Retinal pigment epithelial cell (primary cell): ENCODE data around the gene PCNP.
A peak's percentile ranks its signal among the peaks of the same experiment; 100 is the strongest.

Source experiments
- DNase-seq: peaks from one replicate; pipeline ENCODE4 v3.0.0-alpha.2; 2010; ENCODE audit warnings: low read depth
- H3K4me3 ChIP-seq: 2 replicates; pipeline ENCODE4 v1.5.1; 2011; ENCODE audit warnings: mild to moderate bottlenecking, low read length, control low read depth, moderate library complexity
- TF ChIP-seq, protein P1 (sequence below): conservative IDR thresholded peaks from 2 replicates; pipeline ENCODE4 v1.5.1; 2011; ENCODE audit warnings: low read depth, low read length, control low read depth, inconsistent platforms

Gene PCNP, protein sequence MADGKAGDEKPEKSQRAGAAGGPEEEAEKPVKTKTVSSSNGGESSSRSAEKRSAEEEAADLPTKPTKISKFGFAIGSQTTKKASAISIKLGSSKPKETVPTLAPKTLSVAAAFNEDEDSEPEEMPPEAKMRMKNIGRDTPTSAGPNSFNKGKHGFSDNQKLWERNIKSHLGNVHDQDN

DNA sequence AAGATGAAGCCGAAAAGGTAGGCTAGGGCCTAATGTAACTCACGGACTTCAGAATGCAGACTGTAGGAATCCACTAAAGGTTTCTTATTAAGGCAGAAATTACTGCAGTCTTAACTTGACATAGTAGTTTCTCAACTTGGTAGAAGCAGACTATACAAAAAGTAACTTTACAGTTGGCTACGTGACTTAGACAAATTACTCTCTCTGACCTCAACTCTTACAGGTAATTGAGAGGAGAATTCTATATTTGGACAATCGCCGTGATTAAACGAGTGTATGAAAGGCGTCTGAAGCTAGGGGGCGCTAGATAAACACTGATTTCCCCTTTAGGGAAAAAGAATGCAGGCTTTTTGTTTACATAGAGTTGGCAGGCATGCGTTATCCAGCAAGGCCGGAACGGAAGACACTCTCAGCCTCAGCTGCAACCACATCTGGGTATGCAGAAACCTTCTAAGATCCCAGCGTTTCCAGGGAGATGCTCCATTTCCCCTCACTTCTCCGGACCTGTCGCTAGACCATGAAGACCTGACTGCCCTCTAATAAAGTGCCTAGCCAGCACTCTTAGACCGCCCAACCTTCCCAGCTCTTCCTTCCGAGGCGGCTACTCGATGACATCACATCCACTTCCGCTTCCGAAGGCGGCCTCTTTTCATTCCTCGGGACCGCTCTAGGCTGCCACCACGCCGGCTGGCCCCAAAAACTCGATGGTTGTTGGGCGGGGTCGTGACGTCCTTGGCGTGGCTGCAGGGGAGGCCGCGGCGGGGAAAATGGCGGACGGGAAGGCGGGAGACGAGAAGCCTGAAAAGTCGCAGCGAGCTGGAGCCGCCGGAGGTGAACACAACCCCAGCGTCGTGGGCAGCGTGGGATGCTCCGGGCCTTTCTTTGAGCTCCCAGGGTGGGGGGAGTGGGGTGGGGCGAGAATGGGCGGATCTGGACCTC, at the start of gene PCNP:
Gene PCNP (plus strand): TSS at position 732 of the 939 bp plus-strand sequence. CDS start 36 bp downstream, at position 768.
- H3K4me3 ChIP-seq, result peak within 1 kb of the TSS; percentile 94
- TF ChIP-seq, protein P1, sequence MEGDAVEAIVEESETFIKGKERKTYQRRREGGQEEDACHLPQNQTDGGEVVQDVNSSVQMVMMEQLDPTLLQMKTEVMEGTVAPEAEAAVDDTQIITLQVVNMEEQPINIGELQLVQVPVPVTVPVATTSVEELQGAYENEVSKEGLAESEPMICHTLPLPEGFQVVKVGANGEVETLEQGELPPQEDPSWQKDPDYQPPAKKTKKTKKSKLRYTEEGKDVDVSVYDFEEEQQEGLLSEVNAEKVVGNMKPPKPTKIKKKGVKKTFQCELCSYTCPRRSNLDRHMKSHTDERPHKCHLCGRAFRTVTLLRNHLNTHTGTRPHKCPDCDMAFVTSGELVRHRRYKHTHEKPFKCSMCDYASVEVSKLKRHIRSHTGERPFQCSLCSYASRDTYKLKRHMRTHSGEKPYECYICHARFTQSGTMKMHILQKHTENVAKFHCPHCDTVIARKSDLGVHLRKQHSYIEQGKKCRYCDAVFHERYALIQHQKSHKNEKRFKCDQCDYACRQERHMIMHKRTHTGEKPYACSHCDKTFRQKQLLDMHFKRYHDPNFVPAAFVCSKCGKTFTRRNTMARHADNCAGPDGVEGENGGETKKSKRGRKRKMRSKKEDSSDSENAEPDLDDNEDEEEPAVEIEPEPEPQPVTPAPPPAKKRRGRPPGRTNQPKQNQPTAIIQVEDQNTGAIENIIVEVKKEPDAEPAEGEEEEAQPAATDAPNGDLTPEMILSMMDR, result peak; percentile 86
- peak; percentile 95 for DNase-seq

DNA sequence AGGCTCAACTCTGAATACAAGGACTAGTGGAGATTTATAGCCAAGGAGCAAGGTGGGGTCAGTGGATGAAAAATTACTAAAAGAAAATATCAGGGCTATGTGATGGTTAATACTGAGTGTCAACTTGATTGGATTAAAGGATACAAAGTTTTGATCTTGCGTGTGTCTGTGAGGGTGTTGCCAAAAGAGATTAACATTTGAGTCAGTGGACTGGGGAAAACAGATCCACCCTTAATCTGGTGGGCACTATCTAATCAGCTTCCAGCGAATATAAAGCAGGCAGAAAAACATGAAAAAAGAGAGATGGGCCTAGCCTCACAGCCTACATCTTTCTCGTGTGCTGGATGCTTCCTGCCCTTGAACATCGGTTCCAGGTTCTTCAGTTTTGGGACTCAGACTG, 46.5 kb upstream of the PCNP start:
- DNase-seq, result no peak
- no peak overlapping the region for H3K4me3 ChIP-seq
- TF ChIP-seq, protein P1, result no peak

DNA sequence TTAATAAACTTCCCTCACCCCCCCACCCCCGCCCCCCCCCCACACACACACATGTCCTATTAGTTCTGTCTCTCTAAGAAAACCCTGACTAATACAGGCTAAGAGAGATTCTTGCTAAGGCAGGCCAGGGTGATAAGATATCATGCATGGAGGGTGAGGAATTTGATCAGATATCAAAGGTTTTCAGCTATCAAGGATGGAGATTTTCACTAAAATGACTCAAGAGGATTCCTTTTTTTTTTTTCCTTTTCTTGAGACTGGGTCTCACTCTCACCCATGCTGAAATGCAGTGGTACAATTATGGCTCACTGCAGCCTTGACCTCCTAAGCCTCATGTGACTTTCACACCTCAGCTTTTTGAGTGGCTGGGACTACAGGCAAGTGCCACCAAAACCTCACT, 46.1 kb upstream of the PCNP start:
- TF ChIP-seq, protein P1, result no peak
- no peak for DNase-seq
- H3K4me3 ChIP-seq, result no peak overlapping the region

DNA sequence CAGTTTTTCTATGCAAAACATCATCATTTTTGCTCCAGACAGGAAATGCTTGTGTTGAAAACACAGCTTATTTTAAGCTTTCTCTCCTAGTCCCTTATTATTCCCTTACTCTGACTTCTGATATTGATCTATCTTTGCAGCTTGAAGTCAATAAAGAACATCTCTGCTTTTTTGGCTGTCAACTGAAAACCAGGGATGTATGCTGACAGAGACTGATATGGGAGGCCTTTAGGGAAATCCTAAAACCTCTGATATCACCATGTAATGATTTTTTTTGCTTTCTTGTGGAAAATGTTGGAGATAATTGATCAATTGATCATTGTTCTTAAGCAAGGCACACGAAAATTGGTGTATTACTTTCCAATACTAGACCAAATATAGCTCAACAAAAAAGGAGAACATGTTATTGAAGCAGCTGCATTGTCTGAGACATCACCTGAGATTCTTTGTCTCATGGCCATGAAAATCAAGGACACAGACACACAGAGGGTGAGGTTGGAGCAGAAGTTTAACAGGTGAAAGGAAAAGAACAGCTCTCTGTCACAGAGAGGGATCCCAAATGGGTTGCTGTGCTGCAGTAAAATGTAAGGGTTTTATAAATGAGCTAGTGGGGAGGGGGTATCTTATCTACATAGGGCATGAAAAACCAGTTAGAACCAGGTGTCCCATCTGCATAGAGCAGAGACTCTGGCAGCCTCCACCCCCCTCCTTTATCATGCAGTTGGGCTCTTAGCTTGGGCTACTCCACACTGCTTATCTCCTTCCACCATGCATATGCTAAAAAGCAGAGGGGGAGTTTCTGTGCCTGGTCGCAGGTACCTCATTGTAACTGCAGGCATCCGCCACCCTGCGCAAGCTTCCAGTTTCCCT, 43.9 kb upstream of the PCNP start:
- no peak for DNase-seq
- TF ChIP-seq, protein P1, result no peak
- H3K4me3 ChIP-seq, result no peak overlapping the region

DNA sequence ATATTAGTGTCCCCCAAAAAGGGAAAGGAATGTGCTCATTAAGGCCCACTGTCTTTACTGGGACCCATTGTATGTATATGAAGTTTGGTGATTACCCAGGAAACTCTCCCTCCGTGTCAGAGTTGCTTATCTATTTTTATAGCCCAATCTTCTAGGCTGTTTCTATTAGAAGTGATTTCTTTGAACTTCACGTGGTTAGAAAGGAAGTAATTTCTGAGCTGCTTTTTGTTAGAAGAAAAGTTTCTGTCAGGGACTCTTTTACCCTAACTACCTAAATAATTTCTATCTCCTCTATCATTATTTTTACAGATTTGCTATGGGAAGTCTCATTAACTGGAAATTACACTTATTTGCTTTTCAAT, 43.3 kb upstream of the PCNP start:
- H3K4me3 ChIP-seq, result no peak overlapping the region
- TF ChIP-seq, protein P1, result no peak

DNA sequence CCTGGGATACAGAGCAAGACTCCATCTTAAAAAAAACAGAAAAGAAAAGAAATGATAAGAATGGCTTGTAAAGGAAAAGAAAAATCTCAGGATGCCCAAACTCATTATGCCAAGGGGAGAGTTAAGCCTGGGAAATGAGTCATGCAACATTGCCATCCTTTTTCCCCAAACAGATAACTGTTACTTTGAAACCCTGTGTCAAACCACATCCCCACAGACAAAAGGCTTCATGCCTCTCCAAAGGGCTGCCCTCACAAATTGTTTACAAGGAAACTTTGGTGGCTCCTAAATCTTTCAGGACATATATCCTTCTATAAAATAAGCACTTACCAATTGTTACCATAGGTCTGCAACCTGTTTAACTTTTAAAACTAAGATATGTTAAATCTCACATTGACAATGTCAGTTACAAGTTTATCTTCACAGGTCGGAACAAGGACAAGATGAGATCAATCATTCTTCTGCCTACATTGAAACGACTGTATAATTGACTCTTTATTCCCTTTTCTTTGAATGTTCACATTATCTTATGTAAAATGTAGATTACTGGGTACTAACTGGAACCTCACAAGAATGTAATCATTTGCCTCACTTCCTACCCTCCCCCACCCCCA, 42.4 kb upstream of the PCNP start:
- TF ChIP-seq, protein P1, result no peak
- no peak overlapping the region for H3K4me3 ChIP-seq
- DNase-seq, result no peak

More for the DNA sequence above, 43.3 kb upstream of the PCNP start:
- no peak for DNase-seq
